ENCODE measurements around the gene JAG2. TPM values are rescaled to one million over a fixed set of nuclear protein-coding genes. Genes with fewer than 3 reads are reported as not detected.

Gene JAG2
- 5.1 and 6.3 TPM in 2 replicates for total RNA-seq (2014; rRNA removed; shearing (Covaris generic))

- DNase-seq (ENCODE audit: low read depth), result peak; percentile 84
Observed at GRCh38 chr14:105168496-105168978, at the start of gene JAG2. TSS of gene JAG2 (minus strand) at chr14:105168776. CDS start at chr14:105168420, 356 bp downstream.

- no peak for DNase-seq (ENCODE audit: low read depth)
Observed at GRCh38 chr14:105217774-105218173, 49.2 kb upstream of the JAG2 start.

GRCh38 chr14:105216490-105217247 is 48.1 kb upstream of the JAG2 start:
- no peak for DNase-seq (ENCODE audit: low read depth)

- no peak for DNase-seq (ENCODE audit: low read depth)
Observed at GRCh38 chr14:105215602-105216001, 47.0 kb upstream of the JAG2 start.

GRCh38 chr14:105214324-105214915 is 45.8 kb upstream of the JAG2 start:
- DNase-seq (ENCODE audit: low read depth), result no peak

GRCh38 chr14:105213361-105213760 is 44.8 kb upstream of the JAG2 start:
- no peak for DNase-seq (ENCODE audit: low read depth)

- DNase-seq (ENCODE audit: low read depth), result no peak
Observed at GRCh38 chr14:105212541-105213300, 44.1 kb upstream of the JAG2 start.

GRCh38 chr14:105211758-105212089 is 43.1 kb upstream of the JAG2 start:
- DNase-seq (ENCODE audit: low read depth), result no peak

GRCh38 chr14:105211086-105211757 is 42.6 kb upstream of the JAG2 start:
- no peak for DNase-seq (ENCODE audit: low read depth)

- DNase-seq (ENCODE audit: low read depth), result no peak
Observed at GRCh38 chr14:105210266-105211025, 41.9 kb upstream of the JAG2 start.

- no peak for DNase-seq (ENCODE audit: low read depth)
Observed at GRCh38 chr14:105209646-105210045, 41.1 kb upstream of the JAG2 start.

- no peak for DNase-seq (ENCODE audit: low read depth)
Observed at GRCh38 chr14:105209091-105209490, 40.5 kb upstream of the JAG2 start.

- DNase-seq (ENCODE audit: low read depth), result no peak
Observed at GRCh38 chr14:105208738-105209075, 40.1 kb upstream of the JAG2 start.

GRCh38 chr14:105207996-105208737 is 39.6 kb upstream of the JAG2 start:
- no peak for DNase-seq (ENCODE audit: low read depth)

GRCh38 chr14:105207460-105207901 is 38.9 kb upstream of the JAG2 start:
- no peak for DNase-seq (ENCODE audit: low read depth)

GRCh38 chr14:105206873-105207272 is 38.3 kb upstream of the JAG2 start:
- DNase-seq (ENCODE audit: low read depth), result no peak

- no peak for DNase-seq (ENCODE audit: low read depth)
Observed at GRCh38 chr14:105205673-105206208, 37.2 kb upstream of the JAG2 start.

- no peak for DNase-seq (ENCODE audit: low read depth)
Observed at GRCh38 chr14:105204931-105205672, 36.5 kb upstream of the JAG2 start.

- peak; percentile 73 for DNase-seq (ENCODE audit: low read depth)
Observed at GRCh38 chr14:105204206-105204930, 35.8 kb upstream of the JAG2 start.
